Natural killer cell treated with Interleukin-12 subunit alpha and Interleukin-12 subunit beta and Interleukin-15 and Interleukin-18, amount 100 ng/mL, for 72 hours (primary cell): ENCODE results near the gene AP2B1. TPM values are rescaled to one million over a fixed set of nuclear protein-coding genes. Genes with fewer than 3 reads are reported as not detected.
"Not testable (repeated sequence)": the region's sequence is repeated elsewhere in the genome, so short reads cannot be mapped to it uniquely, and the experiment has no call there.

ENCODE experiments used
- ATAC-seq, 2 donors: fragments of 150-1000 bp; cut with Tn5 transposase in 1 of 2; sonication (Bioruptor Pico), chemical (Tn5 transposase) in 1 of 2; 2 replicates each; pipeline ENCODE4 v1.10.0; 2021
- DNase-seq: peaks from one replicate; pipeline ENCODE4 v3.0.0; 2022; ENCODE audit warnings: low spot score
- H3K27ac Mint-ChIP-seq, 2 donors: 1 replicate in 1 of 2; 2 replicates in 1 of 2; pipeline ENCODE4 v1.8.0; 2022; ENCODE audit warnings: mixed read lengths in 2 of 2, mild to moderate bottlenecking in 1 of 2, moderate library complexity in 1 of 2
- H3K27me3 Mint-ChIP-seq, 2 donors: 1 replicate in 1 of 2; 2 replicates in 1 of 2; pipeline ENCODE4 v1.8.0; 2022; ENCODE audit warnings: mixed read lengths in 2 of 2
- H3K36me3 Mint-ChIP-seq: one replicate; pipeline ENCODE4 v1.8.0; 2022; ENCODE audit warnings: mixed read lengths
- H3K4me1 Mint-ChIP-seq, 2 donors: 1 replicate in 1 of 2; 2 replicates in 1 of 2; pipeline ENCODE4 v1.8.0; 2022; ENCODE audit warnings: low read depth in 2 of 2, mixed read lengths in 2 of 2, mild to moderate bottlenecking in 1 of 2
- H3K4me3 Mint-ChIP-seq: one replicate; pipeline ENCODE4 v1.8.0; 2022; ENCODE audit warnings: mixed read lengths
- H3K9me3 Mint-ChIP-seq: 2 replicates; pipeline ENCODE4 v1.8.0; 2022; ENCODE audit warnings: mixed read lengths
- total RNA-seq, 2 donors: library from RNA; stranded (reverse); gene quantifications; one replicate each; pipeline ENCODE4 v1.2.3, GENCODE V29; 2022

AP2B1 gene
- total RNA-seq, 2 donors from 2014 or later, result 158 to 171 TPM

GRCh38 chr17:35586569-35587073, 501 bp upstream of the AP2B1 start:
- ATAC-seq, result peak in 1 of 2 donors; percentile 9
- peaks cover 6% of the 10 kb centered on the region for H3K36me3 Mint-ChIP-seq
- peaks cover 11 to 13% of the 10 kb centered on the region in 2 donors for H3K27me3 Mint-ChIP-seq
- H3K27ac Mint-ChIP-seq, result peak overlapping the region; percentile 95 to 98
- DNase-seq, result no peak
- peaks cover 29 to 31% of the 10 kb centered on the region in 2 donors for H3K4me1 Mint-ChIP-seq
- H3K4me3 Mint-ChIP-seq, result peak overlapping the region; percentile 94
- H3K9me3 Mint-ChIP-seq, result no peaks in the 10 kb centered on the region

DNA sequence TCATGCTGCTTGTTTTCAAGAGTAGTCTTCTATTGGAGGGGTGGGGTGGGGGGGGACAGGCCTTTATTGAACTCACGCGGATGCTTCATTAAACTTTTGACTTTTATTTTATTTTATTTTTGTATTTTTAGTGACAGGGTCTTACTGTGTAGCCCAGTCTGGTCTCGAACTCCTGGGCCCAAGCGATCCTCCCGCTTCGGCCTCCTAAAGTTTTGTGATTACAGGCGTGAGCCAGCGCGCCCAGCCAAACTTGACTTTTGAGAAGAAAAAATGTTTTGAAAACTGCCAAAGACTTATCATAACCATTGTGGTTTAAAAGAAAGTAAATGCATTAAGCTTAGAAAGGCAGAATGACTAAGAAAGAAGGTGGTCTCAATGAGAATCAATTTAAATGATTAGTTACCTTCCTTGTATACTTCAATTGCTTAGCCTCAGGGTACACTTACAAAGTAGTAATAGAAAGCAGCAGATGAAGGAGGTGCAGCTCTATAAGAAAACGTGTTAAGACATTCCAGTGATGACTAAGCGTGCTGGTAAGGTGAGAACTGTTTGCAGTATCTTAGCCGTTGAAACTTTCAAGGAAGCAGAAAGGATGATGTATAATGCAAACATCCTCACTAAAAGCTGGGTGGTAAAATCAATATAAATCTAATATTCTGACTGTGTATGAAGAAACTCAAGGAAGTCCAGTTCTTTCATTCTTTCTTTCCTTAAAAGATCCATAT, 1.2 kb downstream of the AP2B1 start:
- Mint-ChIP-seq H3K27me3 (peaks cover 9 to 13% of the 10 kb centered on the region in 2 donors), H3K4me3 (peak overlapping the region; percentile 94), H3K36me3 (peaks cover 6% of the 10 kb centered on the region), H3K27ac (peak overlapping the region; percentile 95 to 98), H3K9me3 (no peaks in the 10 kb centered on the region), H3K4me1 (peaks cover 29 to 31% of the 10 kb centered on the region in 2 donors)
- DNase-seq (no peak), ATAC-seq (peak; percentile 46 to 64)

DNA sequence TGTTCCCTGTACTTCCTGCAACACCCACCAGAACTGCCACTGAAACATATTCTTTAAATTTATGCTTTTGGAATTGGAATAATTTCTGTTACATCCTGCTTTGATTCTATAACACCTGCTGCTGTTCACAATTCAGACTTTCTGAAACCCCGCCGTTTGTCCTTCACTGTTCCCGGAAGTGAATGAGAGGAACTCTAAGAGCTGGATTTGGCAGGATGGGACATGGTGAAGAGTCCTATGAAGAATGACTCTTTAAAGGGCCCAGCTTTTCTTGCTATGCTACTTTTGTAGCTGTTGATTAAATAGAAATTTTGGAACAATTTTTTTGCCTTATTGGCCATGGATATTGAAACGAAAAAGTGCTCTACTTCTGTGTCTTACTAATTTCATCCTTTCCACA, 8.9 kb downstream of the AP2B1 start:
- H3K27ac Mint-ChIP-seq, result no peak overlapping the region
- ATAC-seq (no peak), DNase-seq (no peak)
- H3K36me3 Mint-ChIP-seq, result peaks cover 36% of the 10 kb centered on the region
- H3K27me3 Mint-ChIP-seq, result no peaks in the 10 kb centered on the region
- H3K9me3 Mint-ChIP-seq, result no peaks in the 10 kb centered on the region
- H3K4me1 Mint-ChIP-seq, result peaks cover 0 to 3% of the 10 kb centered on the region in 2 donors
- no peak overlapping the region for H3K4me3 Mint-ChIP-seq

DNA sequence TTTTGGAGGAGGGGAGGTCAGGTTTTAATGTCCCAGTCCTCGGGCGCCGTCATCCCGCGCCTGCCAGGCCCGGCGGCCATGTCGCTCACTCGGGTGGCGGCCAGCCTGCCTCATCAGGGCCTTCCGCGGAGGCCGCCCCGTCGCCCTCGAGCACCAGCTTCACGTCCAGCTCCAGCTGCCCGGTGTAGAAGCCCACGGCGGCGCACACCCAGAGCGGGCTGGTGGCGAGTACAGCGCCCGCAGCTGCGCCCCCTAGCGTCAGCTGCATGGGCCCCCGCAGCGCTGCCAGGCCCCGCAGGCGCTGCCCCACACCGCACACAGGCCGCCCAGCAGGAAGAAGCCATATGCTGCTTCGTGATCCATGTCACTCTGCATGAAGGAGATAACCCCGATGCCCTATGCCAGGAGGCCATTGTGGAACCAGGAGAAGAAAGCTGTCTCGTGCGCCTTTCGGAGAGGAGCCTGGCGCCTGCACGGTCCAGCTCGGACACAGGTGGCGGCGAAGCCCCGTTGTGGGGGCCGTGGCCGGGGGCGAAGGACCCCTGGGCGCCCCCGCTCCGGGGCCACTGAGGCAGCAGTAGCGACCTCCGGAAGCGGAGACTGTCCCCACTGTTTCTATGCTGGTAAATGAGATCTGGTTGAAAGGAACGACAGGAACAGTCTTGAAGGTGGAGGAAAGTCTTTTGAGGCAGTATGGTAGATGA, 9.6 kb downstream of the AP2B1 start:
- Mint-ChIP-seq H3K9me3 (no peaks in the 10 kb centered on the region), H3K27me3 (no peaks in the 10 kb centered on the region), H3K4me1 (peaks cover 0 to 3% of the 10 kb centered on the region in 2 donors), H3K27ac (no peak overlapping the region), H3K4me3 (no peak overlapping the region), H3K36me3 (peaks cover 36% of the 10 kb centered on the region)
- ATAC-seq, result no peak
- peak; percentile 60 for DNase-seq

GRCh38 chr17:35597604-35598003, 10.5 kb downstream of the AP2B1 start:
- H3K27ac Mint-ChIP-seq, result no peak overlapping the region
- no peaks in the 10 kb centered on the region for H3K9me3 Mint-ChIP-seq

GRCh38 chr17:35603674-35604073, 16.6 kb downstream of the AP2B1 start:
- Mint-ChIP-seq H3K27me3 (no peaks in the 10 kb centered on the region), H3K36me3 (peaks cover 33% of the 10 kb centered on the region), H3K4me3 (no peak overlapping the region), H3K27ac (no peak overlapping the region), H3K4me1 (no peaks in the 10 kb centered on the region), H3K9me3 (no peaks in the 10 kb centered on the region)
- DNase-seq (no peak), ATAC-seq (no peak)

More at GRCh38 chr17:35597604-35598003, 10.5 kb downstream of the AP2B1 start:
- ATAC-seq (no peak), DNase-seq (no peak)
- Mint-ChIP-seq H3K4me3 (no peak overlapping the region), H3K36me3 (peaks cover 36% of the 10 kb centered on the region), H3K4me1 (peaks cover 0 to 3% of the 10 kb centered on the region in 2 donors), H3K27me3 (no peaks in the 10 kb centered on the region)

DNA sequence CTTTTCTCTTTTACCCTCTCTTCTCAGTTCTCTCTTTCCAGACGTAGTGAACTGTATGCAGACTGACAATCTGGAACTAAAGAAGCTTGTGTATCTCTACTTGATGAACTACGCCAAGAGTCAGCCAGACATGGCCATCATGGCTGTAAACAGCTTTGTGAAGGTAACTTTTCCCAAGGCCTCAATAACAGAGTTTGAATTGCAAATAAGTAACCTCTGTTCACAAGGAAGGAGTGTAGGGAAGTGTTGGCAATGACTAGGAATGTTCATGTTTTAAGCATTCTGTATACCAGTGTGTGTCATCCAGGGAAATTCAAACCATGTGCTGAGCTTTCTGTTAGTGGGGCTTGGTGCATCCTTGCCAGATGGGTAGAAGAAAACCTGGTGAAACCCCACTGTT, 18.6 kb downstream of the AP2B1 start:
- Mint-ChIP-seq H3K4me1 (no peaks in the 10 kb centered on the region), H3K36me3 (peaks cover 27% of the 10 kb centered on the region), H3K27me3 (no peaks in the 10 kb centered on the region), H3K9me3 (no peaks in the 10 kb centered on the region), H3K4me3 (no peak overlapping the region), H3K27ac (no peak overlapping the region)
- no peak for DNase-seq
- no peak for ATAC-seq

GRCh38 chr17:35607239-35607847, 20.2 kb downstream of the AP2B1 start:
- DNase-seq (no peak), ATAC-seq (no peak)
- no peaks in the 10 kb centered on the region for H3K27me3 Mint-ChIP-seq
- no peaks in the 10 kb centered on the region for H3K9me3 Mint-ChIP-seq
- H3K27ac Mint-ChIP-seq, result no peak overlapping the region
- H3K4me1 Mint-ChIP-seq, result no peaks in the 10 kb centered on the region
- H3K36me3 Mint-ChIP-seq, result peaks cover 24% of the 10 kb centered on the region
- H3K4me3 Mint-ChIP-seq, result no peak overlapping the region

- Mint-ChIP-seq H3K27ac (no peak overlapping the region), H3K27me3 (no peaks in the 10 kb centered on the region), H3K4me3 (no peak overlapping the region), H3K9me3 (no peaks in the 10 kb centered on the region), H3K4me1 (no peaks in the 10 kb centered on the region), H3K36me3 (peaks cover 17% of the 10 kb centered on the region)
- ATAC-seq (no peak), DNase-seq (no peak)
Measured at GRCh38 chr17:35609831-35610230, 22.7 kb downstream of the AP2B1 start.

DNA sequence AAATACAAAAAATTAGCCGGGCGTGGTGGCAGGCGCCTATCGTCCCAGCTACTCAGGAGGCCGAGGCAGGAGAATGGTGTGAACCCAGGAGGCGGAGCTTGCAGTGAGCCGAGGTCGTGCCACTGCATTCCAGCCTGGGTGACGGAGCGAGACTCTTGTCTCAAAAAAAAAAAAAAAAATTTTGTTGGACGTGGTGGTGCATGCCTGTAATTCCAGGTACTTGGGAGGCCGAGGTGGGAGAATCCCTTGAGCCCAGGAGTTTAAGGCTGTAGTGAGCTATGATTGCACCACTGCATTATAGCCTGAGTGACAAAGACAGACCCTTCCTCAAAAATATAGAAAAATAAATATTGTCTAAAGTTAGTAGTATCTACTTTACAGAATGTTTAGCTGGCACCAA, 23.6 kb downstream of the AP2B1 start:
- peaks cover 12% of the 10 kb centered on the region for H3K36me3 Mint-ChIP-seq
- H3K27me3 Mint-ChIP-seq, H3K4me1 Mint-ChIP-seq, ATAC-seq, DNase-seq, H3K27ac Mint-ChIP-seq, H3K4me3 Mint-ChIP-seq, H3K9me3 Mint-ChIP-seq: not testable (repeated sequence)

- Mint-ChIP-seq H3K27me3 (no peaks in the 10 kb centered on the region), H3K27ac (no peak overlapping the region), H3K4me3 (no peak overlapping the region), H3K9me3 (no peaks in the 10 kb centered on the region), H3K36me3 (peaks cover 3% of the 10 kb centered on the region), H3K4me1 (no peaks in the 10 kb centered on the region)
- ATAC-seq, result no peak
- no peak for DNase-seq
Measured at GRCh38 chr17:35612924-35613521, 25.9 kb downstream of the AP2B1 start.

DNA sequence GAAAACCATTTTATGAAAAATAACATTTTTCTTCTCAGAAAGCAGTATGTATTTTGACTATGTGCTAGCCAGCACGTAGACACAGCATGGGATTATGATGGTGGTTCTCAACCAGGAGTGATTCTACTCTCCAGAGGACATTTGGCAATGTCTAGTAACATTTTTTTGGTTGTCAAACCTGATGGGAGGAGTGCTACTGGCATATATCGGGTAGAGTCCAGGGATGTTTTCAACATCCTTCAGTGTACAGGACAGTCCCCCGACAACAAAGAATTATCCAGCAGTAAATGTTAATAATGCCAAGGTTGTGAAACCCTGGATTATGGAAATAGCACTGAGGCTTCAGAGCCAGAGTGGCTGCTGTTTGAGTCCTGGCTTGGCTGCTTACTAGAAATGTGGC, 27.7 kb downstream of the AP2B1 start:
- Mint-ChIP-seq H3K9me3 (no peaks in the 10 kb centered on the region), H3K4me3 (no peak overlapping the region), H3K36me3 (no peaks in the 10 kb centered on the region), H3K27ac (no peak overlapping the region), H3K4me1 (no peaks in the 10 kb centered on the region), H3K27me3 (no peaks in the 10 kb centered on the region)
- DNase-seq (no peak), ATAC-seq (no peak)

DNA sequence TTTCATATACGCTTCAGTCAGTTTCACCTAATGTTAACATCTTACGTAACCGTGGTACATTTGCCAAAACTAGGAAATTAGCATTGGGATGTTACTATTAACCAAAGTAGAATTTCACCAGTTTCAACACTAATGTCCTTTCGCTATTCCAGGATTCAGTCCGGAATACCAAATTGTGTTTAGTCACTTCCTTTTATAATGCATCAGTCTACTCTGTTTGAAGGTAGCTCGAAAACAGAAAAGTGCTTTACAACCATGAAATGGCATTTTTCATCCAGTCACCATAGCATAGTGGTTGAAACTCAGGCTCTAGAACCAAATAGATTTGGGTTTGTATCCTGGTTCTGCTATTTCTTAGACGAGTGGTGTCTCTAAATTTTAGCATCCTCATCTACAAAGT, 29.4 kb downstream of the AP2B1 start:
- ATAC-seq (no peak), DNase-seq (no peak)
- no peaks in the 10 kb centered on the region for H3K9me3 Mint-ChIP-seq
- no peak overlapping the region for H3K4me3 Mint-ChIP-seq
- no peaks in the 10 kb centered on the region for H3K27me3 Mint-ChIP-seq
- no peaks in the 10 kb centered on the region for H3K4me1 Mint-ChIP-seq
- H3K36me3 Mint-ChIP-seq, result no peaks in the 10 kb centered on the region
- no peak overlapping the region for H3K27ac Mint-ChIP-seq

GRCh38 chr17:35617505-35617904, 30.4 kb downstream of the AP2B1 start:
- no peak overlapping the region for H3K4me3 Mint-ChIP-seq
- no peaks in the 10 kb centered on the region for H3K4me1 Mint-ChIP-seq
- H3K36me3 Mint-ChIP-seq, result no peaks in the 10 kb centered on the region
- DNase-seq (no peak), ATAC-seq (no peak)
- no peaks in the 10 kb centered on the region for H3K27me3 Mint-ChIP-seq
- no peaks in the 10 kb centered on the region for H3K9me3 Mint-ChIP-seq
- no peak overlapping the region for H3K27ac Mint-ChIP-seq
